ENCODE results near the gene FAM193B. TPM values are rescaled to one million over a fixed set of nuclear protein-coding genes. Genes with fewer than 3 reads are reported as not detected.

The FAM193B gene
- total and polyA plus RNA-seq, 2 of the 13 experiments (the other 11 are each of a cell fraction or from before 2014, with no cell fraction given): 21.2 to 40.9 TPM

DNA sequence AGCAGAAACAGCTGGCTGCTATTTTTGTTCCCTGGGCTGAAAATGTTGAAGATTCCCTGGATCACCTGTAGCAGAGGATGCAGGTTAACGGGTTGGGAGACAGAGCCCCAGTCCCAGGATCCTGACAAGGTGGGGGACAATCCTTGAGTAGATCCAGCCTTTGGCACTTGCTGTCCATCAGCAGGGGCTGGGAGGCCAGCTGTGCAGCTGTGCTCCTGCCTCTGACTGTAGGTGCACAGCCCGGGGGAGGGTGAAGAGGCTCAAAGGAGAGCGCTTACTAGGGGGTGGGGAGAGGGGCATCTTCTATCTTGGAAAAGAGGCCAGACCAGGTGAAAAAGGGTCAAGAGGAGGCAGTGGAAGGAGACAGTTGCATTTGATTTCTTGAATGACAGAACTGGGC is 34.1 kb downstream of the FAM193B start (continued):
- TF ChIP-seq PPARG (CRISPR knock-in tag; conservative IDR thresholded peaks at IDR 0.05): no peak
- TF ChIP-seq ZNF678 (CRISPR knock-in tag; IDR thresholded peaks at IDR 0.05): no peak
- TF ChIP-seq EED (CRISPR knock-in tag; IDR thresholded peaks at IDR 0.05): no peak
- no peak for TF ChIP-seq ZSCAN30 (CRISPR knock-in tag; IDR thresholded peaks at IDR 0.05)
- TF ChIP-seq ZNF792 (CRISPR knock-in tag; IDR thresholded peaks at IDR 0.05): no peak
- no peak for TF ChIP-seq MLLT10 (CRISPR knock-in tag; IDR thresholded peaks at IDR 0.05)
- TF ChIP-seq, protein P1, sequence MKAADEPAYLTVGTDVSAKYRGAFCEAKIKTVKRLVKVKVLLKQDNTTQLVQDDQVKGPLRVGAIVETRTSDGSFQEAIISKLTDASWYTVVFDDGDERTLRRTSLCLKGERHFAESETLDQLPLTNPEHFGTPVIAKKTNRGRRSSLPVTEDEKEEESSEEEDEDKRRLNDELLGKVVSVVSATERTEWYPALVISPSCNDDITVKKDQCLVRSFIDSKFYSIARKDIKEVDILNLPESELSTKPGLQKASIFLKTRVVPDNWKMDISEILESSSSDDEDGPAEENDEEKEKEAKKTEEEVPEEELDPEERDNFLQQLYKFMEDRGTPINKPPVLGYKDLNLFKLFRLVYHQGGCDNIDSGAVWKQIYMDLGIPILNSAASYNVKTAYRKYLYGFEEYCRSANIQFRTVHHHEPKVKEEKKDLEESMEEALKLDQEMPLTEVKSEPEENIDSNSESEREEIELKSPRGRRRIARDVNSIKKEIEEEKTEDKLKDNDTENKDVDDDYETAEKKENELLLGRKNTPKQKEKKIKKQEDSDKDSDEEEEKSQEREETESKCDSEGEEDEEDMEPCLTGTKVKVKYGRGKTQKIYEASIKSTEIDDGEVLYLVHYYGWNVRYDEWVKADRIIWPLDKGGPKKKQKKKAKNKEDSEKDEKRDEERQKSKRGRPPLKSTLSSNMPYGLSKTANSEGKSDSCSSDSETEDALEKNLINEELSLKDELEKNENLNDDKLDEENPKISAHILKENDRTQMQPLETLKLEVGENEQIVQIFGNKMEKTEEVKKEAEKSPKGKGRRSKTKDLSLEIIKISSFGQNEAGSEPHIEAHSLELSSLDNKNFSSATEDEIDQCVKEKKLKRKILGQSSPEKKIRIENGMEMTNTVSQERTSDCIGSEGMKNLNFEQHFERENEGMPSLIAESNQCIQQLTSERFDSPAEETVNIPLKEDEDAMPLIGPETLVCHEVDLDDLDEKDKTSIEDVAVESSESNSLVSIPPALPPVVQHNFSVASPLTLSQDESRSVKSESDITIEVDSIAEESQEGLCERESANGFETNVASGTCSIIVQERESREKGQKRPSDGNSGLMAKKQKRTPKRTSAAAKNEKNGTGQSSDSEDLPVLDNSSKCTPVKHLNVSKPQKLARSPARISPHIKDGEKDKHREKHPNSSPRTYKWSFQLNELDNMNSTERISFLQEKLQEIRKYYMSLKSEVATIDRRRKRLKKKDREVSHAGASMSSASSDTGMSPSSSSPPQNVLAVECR (CRISPR knock-in tag; IDR thresholded peaks at IDR 0.05; ENCODE audit: borderline replicate concordance): no peak
- no peak for TF ChIP-seq ZNF235 (CRISPR knock-in tag; IDR thresholded peaks at IDR 0.05; ENCODE audit: borderline replicate concordance)
- no peak for TF ChIP-seq MAFG (CRISPR knock-in tag; IDR thresholded peaks at IDR 0.05)

DNA sequence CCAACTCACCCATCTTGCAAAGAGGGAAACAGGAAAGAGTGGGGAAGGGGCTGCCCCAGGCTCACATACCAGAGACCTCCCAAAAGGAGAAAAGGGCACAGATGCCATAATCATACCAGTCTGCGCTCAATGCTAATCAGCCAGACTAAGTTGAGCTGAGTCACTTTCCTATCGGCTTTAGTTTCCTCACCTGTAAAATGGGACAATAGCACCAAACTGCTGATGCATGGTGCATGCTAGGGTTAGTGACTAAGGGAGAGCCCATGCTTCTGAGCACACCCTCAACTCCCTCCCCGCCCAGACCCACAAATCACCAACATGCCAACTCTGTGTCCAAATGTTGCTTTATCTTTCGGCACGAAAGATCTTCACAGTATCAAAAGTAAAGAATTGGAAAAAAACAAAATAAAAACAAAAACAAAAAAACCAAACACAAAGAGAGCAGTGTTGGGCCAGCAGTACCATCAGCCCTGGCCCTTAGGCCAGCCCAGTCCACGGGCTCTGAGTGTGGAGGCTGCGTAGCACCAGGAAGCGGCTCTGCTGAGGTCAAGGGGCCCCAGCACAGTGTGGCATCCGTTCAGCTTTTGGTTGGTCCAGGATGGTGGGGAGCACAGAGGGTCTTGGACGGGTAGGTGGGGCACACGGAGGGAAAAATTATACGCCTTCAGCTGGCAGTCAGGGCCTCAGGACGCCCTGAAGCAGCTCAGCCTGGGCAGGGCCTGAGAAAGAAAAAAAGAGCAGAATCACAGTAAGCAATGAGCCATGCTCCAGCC is 34.7 kb downstream of the FAM193B start:
- intact Hi-C loops (cut with micrococcal nuclease; ENCODE audit: unreplicated experiment) (loop anchor here (5.0 kb wide), 1 partner anchor 33 kb away; the partner anchor contains the start of gene FAM193B), in situ Hi-C loops (cut with HindIII; ENCODE audit: extremely low pct_ligation_motif_present, low pct_unique_long_range_greater_than_20kb) (no loop called here)
- no peak overlapping the region for H3K4me2 ChIP-seq (ENCODE audit: low read depth, low read length)
- ChIA-PET CTCF (ENCODE audit: low intra/inter-chr PET ratio, low total read pairs) (no interaction called here), POLR2A (no interaction called here)
- WGBS (ENCODE audit: low lambda C conversion rate): 85% methylated on average over 13 of the region's 13 CpGs
- no peak for ATAC-seq
- FAIRE-seq: no peak
- no peaks in the 10 kb centered on the region for H3K9me3 ChIP-seq (ENCODE audit: low read length)
- peaks cover 23% of the 10 kb centered on the region for H3K4me1 ChIP-seq (ENCODE audit: insufficient read depth, low read length)
- no peaks in the 10 kb centered on the region; a peak in 1 of 5 replicates for H3K27me3 ChIP-seq (ENCODE audit: control insufficient read depth in 1 of 2, insufficient read depth in 2 of 2, low read length in 2 of 2)
- peak; percentile 48 for TF ChIP-seq RBM22 (optimal IDR thresholded peaks at IDR 0.05; ENCODE audit: low read length)
- TF ChIP-seq SCMH1 (CRISPR knock-in tag; IDR thresholded peaks at IDR 0.05; ENCODE audit: borderline replicate concordance): no peak
- TF ChIP-seq NR2F1 (CRISPR knock-in tag; IDR thresholded peaks at IDR 0.05): no peak
- TF ChIP-seq, protein P2, sequence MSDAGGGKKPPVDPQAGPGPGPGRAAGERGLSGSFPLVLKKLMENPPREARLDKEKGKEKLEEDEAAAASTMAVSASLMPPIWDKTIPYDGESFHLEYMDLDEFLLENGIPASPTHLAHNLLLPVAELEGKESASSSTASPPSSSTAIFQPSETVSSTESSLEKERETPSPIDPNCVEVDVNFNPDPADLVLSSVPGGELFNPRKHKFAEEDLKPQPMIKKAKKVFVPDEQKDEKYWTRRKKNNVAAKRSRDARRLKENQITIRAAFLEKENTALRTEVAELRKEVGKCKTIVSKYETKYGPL (CRISPR knock-in tag; IDR thresholded peaks at IDR 0.05): no peak
- TF ChIP-seq NFIB (CRISPR knock-in tag; IDR thresholded peaks at IDR 0.05; ENCODE audit: borderline replicate concordance): no peak
- no peak for TF ChIP-seq TAF1 (CRISPR knock-in tag; IDR thresholded peaks at IDR 0.05)
- TF ChIP-seq PHF20 (CRISPR knock-in tag; IDR thresholded peaks at IDR 0.05): no peak
- TF ChIP-seq PAF1 (CRISPR knock-in tag; IDR thresholded peaks at IDR 0.05): 0 out of 2 replicates have a peak, but pooled peaks have one; percentile 44
- TF ChIP-seq ZNF598 (CRISPR knock-in tag; IDR thresholded peaks at IDR 0.05; ENCODE audit: borderline replicate concordance): no peak
- peak; percentile 73 for TF ChIP-seq ZNF629 (CRISPR knock-in tag; conservative IDR thresholded peaks at IDR 0.05)
- DNase-seq (ENCODE audit: low spot score): no peak
- H3K79me2 ChIP-seq (ENCODE audit: insufficient read depth, low read length): peaks cover 15% of the 10 kb centered on the region
- H2AFZ ChIP-seq (ENCODE audit: low read length): no peak overlapping the region
- H4K20me1 ChIP-seq (ENCODE audit: insufficient read depth, low read length): no peaks in the 10 kb centered on the region; the same call in 1 of the 2 replicates
- H3K9ac ChIP-seq (ENCODE audit: insufficient read depth, low read depth, low read length): no peak overlapping the region
- no peak overlapping the region for H3K27ac ChIP-seq (ENCODE audit: extremely low read length, insufficient read depth, low read length)
- peaks cover 21 to 53% of the 10 kb centered on the region in 2 experiments for H3K36me3 ChIP-seq (replicated peaks in 1 of 2; ENCODE audit: control insufficient read depth in 1 of 2, insufficient read depth in 2 of 2, low read length in 2 of 2)
- no peak overlapping the region for H3K4me3 ChIP-seq (replicated peaks in 1 of 3; ENCODE audit: insufficient read depth in 1 of 3, low read depth in 2 of 3, low read length in 3 of 3)
- no TSS peak for BruUV-seq (replicated peaks)
